Measurements from ENCODE around the gene SIGLEC12.
"Not testable (repeated sequence)": the region's sequence is repeated elsewhere in the genome, so short reads cannot be mapped to it uniquely, and the experiment has no call there.

SIGLEC12 gene

DNA sequence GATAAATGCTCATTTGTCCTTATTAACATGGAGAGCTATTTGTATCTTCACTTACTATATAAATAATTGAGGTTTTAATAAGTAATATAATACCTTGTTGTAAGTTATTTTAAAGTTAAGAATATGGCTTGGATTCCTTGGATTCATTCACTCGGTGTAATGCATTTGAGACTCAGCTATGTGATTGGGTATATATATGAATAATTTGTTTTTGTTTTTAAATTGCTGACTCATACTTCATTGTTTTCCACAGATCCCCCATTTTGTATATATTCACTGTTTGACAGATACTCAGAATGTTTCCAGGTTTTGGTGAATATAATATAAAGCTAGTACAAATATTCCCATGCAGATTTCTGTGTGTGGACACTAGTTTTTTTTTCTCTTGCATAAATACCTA, 30.1 kb downstream of the SIGLEC12 start:
- H3K4me2 ChIP-seq = no peak overlapping the region
- no peaks in the 10 kb centered on the region for H3K9me3 ChIP-seq
- H4K20me1 ChIP-seq = no peaks in the 10 kb centered on the region
- no peaks in the 10 kb centered on the region for H3K27me3 ChIP-seq
- no peak for TF ChIP-seq Cebpa-rat (IDR thresholded peaks at IDR 0.05)
- no peak overlapping the region for H3K27ac ChIP-seq
- H3K36me3 ChIP-seq = no peaks in the 10 kb centered on the region
- peaks cover 28% of the 10 kb centered on the region for H3K4me1 ChIP-seq
- H3K4me3 ChIP-seq = no peak overlapping the region
- no peak overlapping the region for H3K9ac ChIP-seq

DNA sequence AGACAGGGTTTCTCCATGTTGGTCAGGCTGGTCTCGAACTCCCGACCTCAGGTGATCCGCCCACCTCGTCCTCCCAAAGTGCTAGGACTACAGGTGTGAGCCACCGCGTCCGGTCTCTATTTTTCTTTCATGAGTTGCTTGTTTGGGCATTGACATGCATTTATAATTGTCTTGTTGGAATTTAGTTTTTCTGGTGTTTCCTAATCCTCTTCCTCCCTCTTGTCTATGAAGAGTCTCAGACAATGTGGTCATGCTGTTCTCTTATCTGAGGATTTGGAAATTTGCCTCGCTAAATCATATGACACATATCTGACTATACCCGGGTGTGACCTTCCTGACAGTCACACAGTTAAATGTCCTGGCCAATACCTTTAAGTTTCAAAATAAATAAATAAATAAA, 30.6 kb downstream of the SIGLEC12 start:
- H3K36me3 ChIP-seq = no peaks in the 10 kb centered on the region
- no peak overlapping the region for H3K4me3 ChIP-seq
- H3K9ac ChIP-seq = no peak overlapping the region
- no peaks in the 10 kb centered on the region for H4K20me1 ChIP-seq
- H3K4me1 ChIP-seq = peaks cover 28% of the 10 kb centered on the region
- H3K27me3 ChIP-seq = no peaks in the 10 kb centered on the region
- no peak for TF ChIP-seq Cebpa-rat (IDR thresholded peaks at IDR 0.05)
- no peak overlapping the region for H3K4me2 ChIP-seq
- H3K27ac ChIP-seq = no peak overlapping the region
- no peaks in the 10 kb centered on the region for H3K9me3 ChIP-seq

DNA sequence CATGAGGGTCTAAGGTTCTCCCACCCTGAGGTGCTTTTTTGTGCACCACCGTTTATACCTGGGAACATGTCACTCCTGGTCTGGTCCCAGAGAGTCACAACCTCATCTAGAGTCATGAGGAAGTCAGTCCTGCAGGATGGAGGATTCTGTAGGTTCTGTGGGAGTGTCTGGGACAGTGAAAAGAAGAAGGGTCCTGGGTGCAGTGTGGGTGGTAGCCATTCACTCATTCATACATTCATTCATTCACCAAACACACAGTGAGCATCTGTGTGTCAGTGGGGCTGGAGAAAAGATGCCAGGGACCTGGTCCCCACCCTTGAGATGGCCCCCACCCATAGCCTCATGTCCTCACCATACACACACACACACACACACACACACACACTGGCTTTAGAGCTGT, 32.0 kb downstream of the SIGLEC12 start:
- Histone ChIP-seq H3K9ac (no peak overlapping the region), H4K20me1 (no peaks in the 10 kb centered on the region), H3K27ac (no peak overlapping the region), H3K4me2 (peak overlapping the region; percentile 25), H3K4me3 (no peak overlapping the region), H3K9me3 (no peaks in the 10 kb centered on the region), H3K27me3 (no peaks in the 10 kb centered on the region), H3K36me3 (no peaks in the 10 kb centered on the region), H3K4me1 (peaks cover 28% of the 10 kb centered on the region)
- TF ChIP-seq Cebpa-rat (IDR thresholded peaks at IDR 0.05) = no peak

DNA sequence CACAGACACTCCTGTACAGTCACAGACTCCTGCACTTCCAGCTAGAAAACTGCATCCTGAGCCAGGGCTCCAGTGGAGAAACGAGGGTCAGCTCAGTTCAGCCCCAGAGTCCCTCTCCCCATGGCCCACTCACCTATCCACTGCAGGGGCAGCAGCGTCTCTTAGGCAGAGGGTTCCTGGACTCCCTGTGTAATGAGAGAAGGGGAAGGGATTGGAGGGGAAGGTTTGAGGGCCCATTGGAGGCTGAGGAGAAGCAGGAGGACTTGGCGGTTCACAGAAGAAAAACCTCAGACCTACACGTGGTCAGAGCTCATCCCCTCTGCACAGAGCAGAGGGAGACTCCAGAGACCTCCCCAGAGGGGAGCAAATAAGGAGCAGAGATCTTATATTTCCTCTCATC, 32.4 kb downstream of the SIGLEC12 start:
- peaks cover 28% of the 10 kb centered on the region for H3K4me1 ChIP-seq
- no peaks in the 10 kb centered on the region for H3K36me3 ChIP-seq
- peak overlapping the region; percentile 25 for H3K4me2 ChIP-seq
- no peak overlapping the region for H3K4me3 ChIP-seq
- H4K20me1 ChIP-seq = no peaks in the 10 kb centered on the region
- H3K27me3 ChIP-seq = no peaks in the 10 kb centered on the region
- no peaks in the 10 kb centered on the region for H3K9me3 ChIP-seq
- no peak overlapping the region for H3K27ac ChIP-seq
- no peak overlapping the region for H3K9ac ChIP-seq
- TF ChIP-seq Cebpa-rat (IDR thresholded peaks at IDR 0.05) = no peak

DNA sequence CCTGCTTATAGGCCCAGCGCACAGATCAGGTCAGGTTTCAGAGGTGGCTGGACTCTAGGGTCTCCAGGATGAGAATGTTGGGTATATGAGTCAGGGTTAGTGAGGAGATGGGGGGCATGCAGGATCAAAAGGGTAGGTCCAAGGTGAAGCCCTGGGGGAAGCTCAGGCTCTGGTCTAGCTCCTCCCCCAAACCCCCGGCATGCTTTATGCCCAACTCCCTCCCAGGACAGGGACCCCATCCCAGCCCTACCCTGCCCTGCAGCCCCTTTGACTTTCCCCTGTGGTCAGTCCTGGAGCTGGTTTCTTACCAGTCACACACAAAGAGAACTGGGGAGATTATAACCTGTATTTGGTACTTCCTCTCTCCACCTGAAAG, 33.1 kb downstream of the SIGLEC12 start:
- H3K27me3 ChIP-seq = no peaks in the 10 kb centered on the region
- H3K4me2 ChIP-seq = peak overlapping the region; percentile 68
- no peak overlapping the region for H3K9ac ChIP-seq
- H3K27ac ChIP-seq = peak overlapping the region; percentile 56; the same call in 1 of the 2 replicates
- H3K4me1 ChIP-seq = peaks cover 28% of the 10 kb centered on the region
- no peak for TF ChIP-seq Cebpa-rat (IDR thresholded peaks at IDR 0.05)
- H3K4me3 ChIP-seq = no peak overlapping the region; the same call in 1 of the 2 replicates
- H4K20me1 ChIP-seq = no peaks in the 10 kb centered on the region
- H3K9me3 ChIP-seq = no peaks in the 10 kb centered on the region
- no peaks in the 10 kb centered on the region for H3K36me3 ChIP-seq

DNA sequence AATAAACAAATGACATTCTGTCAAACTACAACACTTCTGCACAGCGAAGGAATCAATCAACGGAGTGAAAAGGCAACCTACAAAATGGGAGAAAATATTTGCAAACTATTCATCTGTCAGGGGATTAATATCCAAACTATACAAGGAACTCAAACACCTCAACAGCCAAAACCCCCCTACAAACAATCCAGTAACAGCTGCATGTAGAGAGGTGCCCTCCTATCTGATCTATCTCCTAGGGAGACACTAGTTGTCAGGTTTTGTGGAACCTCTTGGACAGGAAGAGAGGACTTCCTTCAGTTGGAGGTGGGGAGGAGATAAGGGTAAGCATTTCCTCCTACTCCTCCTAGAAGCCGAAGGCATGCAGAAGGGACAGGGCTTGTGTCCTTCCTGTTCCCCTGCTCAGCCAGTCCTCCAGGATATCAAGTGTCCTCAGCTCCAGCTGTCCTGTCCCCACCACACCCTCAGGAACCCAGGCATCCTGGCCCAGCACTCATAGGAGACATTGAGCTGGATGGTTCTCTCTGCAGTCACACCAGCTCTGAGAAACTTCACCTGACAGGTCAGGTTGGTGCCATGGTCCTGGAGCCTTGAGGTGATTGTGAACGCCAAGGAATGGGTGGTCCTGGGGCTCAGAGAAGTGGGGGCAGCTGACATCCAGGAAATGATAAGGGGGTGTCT, 33.6 kb downstream of the SIGLEC12 start:
- Histone ChIP-seq H3K36me3 (no peaks in the 10 kb centered on the region), H3K27ac (peak overlapping the region; percentile 56; the same call in 1 of the 2 replicates), H3K9me3 (no peaks in the 10 kb centered on the region), H3K4me3 (peak overlapping the region; percentile 5), H4K20me1 (no peaks in the 10 kb centered on the region), H3K4me2 (peak overlapping the region; percentile 68), H3K4me1 (peaks cover 28% of the 10 kb centered on the region), H3K9ac (no peak overlapping the region), H3K27me3 (peaks cover under 1% of the 10 kb centered on the region; the same call in 1 of the 2 replicates)
- TF ChIP-seq Cebpa-rat (IDR thresholded peaks at IDR 0.05) = no peak

DNA sequence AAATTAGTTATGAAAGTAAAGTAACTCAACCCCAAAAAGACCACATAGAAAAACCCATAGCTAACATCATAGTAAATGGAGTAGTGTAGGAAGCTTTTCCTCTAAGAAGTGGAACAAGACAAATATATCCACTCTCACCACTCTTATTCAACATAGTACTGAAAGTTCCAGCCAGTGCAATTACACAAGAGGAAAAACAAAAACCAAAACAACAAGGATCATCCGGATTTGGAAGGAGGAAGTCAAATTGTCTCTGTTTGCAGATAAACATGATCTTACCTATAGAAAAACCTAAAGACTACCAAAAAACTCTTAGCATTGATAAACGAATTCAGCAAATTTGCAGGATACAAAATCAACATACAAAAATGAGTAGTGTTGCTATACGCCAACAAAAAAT, 34.9 kb downstream of the SIGLEC12 start:
- no peak for TF ChIP-seq Cebpa-rat (IDR thresholded peaks at IDR 0.05)
- Histone ChIP-seq H3K4me3 (no peak overlapping the region), H3K4me2 (no peak overlapping the region), H4K20me1 (no peaks in the 10 kb centered on the region), H3K36me3 (no peaks in the 10 kb centered on the region), H3K27me3 (peaks cover 10% of the 10 kb centered on the region), H3K27ac (no peak overlapping the region), H3K4me1 (peaks cover 31% of the 10 kb centered on the region), H3K9me3 (no peaks in the 10 kb centered on the region), H3K9ac (no peak overlapping the region)

DNA sequence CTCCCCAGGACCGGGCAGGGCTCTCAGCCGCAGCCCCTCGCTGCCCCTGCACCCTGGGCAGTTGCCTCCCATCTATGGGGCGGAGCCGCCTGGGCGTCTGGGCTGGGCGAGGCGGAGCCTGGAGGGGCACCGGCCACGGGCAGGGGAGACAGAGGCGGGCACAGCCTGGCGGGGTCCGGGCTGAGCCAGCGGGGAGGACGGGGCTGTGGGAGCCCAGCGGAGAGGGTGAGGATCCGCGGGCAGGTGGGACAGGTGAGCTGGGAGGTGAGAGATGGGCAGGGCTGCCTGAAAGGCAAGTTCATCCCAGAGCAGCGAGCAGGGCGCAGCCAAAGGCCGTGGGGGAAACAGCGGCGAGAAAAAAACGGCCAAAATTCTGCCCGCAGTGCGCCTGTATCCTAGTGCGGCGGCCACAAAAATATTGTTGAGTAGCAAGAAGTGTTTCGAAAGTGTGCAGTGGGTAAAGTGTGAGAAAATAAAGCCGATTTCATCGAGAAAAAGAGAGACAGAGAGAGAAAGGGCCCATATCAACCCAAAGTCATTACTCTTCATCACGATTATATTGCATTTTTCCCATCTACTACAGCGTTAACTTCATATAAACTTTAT, 37.5 kb downstream of the SIGLEC12 start:
- H3K4me3 ChIP-seq, H3K9ac ChIP-seq, H3K4me2 ChIP-seq, H4K20me1 ChIP-seq, H3K9me3 ChIP-seq, H3K36me3 ChIP-seq, H3K27ac ChIP-seq: not testable (repeated sequence)
- H3K4me1 ChIP-seq = peaks cover 35% of the 10 kb centered on the region
- peaks cover 10% of the 10 kb centered on the region for H3K27me3 ChIP-seq

DNA sequence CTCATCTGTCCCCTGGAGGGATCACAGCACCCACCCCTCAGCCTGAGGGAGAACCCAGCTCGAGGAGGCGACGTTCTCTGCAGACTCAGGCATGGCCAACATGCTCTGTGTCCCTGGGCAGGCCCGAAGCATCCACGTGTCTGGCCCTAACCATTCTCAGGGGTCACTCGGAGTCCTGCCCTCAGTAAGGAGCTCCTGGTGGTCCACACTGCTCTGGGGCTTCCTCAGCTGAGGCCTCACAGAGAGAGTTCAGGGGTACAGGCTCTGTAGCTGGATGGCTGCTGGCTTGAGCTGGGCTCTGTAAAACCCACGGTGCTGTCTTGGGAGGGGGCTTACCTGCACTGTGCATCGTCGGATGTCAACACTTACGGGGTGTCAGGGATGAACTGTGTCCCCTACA, 38.9 kb downstream of the SIGLEC12 start:
- Histone ChIP-seq H3K4me2 (no peak overlapping the region), H3K27me3 (peaks cover 10% of the 10 kb centered on the region), H4K20me1 (no peaks in the 10 kb centered on the region), H3K27ac (no peak overlapping the region), H3K9ac (no peak overlapping the region), H3K4me3 (no peak overlapping the region), H3K4me1 (peaks cover 21% of the 10 kb centered on the region), H3K36me3 (no peaks in the 10 kb centered on the region), H3K9me3 (no peaks in the 10 kb centered on the region)
- TF ChIP-seq Cebpa-rat (IDR thresholded peaks at IDR 0.05) = no peak

DNA sequence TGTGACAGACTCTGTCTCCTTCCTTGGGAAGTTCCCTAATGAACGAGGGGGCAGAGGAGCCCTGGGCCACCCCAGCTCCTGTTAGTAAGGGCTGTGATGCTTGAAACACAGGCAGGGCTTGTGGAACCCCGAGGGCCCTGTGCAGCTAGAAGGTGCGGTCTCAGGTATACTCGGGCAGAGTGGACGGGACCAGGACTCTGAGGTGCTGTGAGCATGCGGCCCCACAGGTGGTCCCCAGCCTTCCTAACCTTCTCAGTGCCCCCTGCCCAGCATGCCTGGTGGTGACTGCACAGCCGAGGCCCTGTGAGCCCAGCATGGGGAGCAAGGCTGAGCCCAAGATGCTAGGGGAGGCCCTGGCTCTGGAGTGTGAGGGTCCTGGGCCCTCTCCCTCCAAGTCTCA, 39.3 kb downstream of the SIGLEC12 start:
- Histone ChIP-seq H3K27ac (no peak overlapping the region), H3K9ac (no peak overlapping the region), H3K36me3 (no peaks in the 10 kb centered on the region), H3K4me2 (no peak overlapping the region), H3K4me1 (peaks cover 17% of the 10 kb centered on the region), H3K4me3 (no peak overlapping the region), H3K27me3 (peaks cover 10% of the 10 kb centered on the region), H4K20me1 (no peaks in the 10 kb centered on the region), H3K9me3 (no peaks in the 10 kb centered on the region)
- TF ChIP-seq Cebpa-rat (IDR thresholded peaks at IDR 0.05) = no peak
